Epithelial cell of esophagus (primary cell): ENCODE measurements around the gene CFD.

ENCODE experiments used
- DNase-seq: peaks from one replicate; pipeline ENCODE4 v3.0.0; 2010; ENCODE audit warnings: low read depth
- H3K4me3 ChIP-seq: 2 replicates; pipeline ENCODE4 v1.5.1; 2011; ENCODE audit warnings: mild to moderate bottlenecking, low read length, control low read depth
- CTCF ChIP-seq: IDR thresholded peaks from 2 replicates; pipeline ENCODE4 v1.5.1; 2011; ENCODE audit warnings: low read depth, mild to moderate bottlenecking, low read length, control low read depth, inconsistent platforms; ENCODE audit not compliant: insufficient read depth; ENCODE audit errors: missing control alignments

Gene CFD

GRCh38 chr19:884420-885211, 25.2 kb downstream of the CFD start:
- H3K4me3 ChIP-seq: no peak overlapping the region
- no peak for TF ChIP-seq CTCF
- no peak for DNase-seq

- no peak overlapping the region for H3K4me3 ChIP-seq
- TF ChIP-seq CTCF: no peak
- DNase-seq: no peak
These were observed 26.2 kb downstream of the CFD start for GRCh38 chr19:885536-886224.

- no peak for TF ChIP-seq CTCF
- DNase-seq: no peak
- H3K4me3 ChIP-seq: no peak overlapping the region
These were observed 27.6 kb downstream of the CFD start for GRCh38 chr19:887072-887471.

GRCh38 chr19:887599-887998, 28.1 kb downstream of the CFD start:
- no peak for TF ChIP-seq CTCF
- DNase-seq: no peak

GRCh38 chr19:888581-889385, 29.3 kb downstream of the CFD start:
- no peak for DNase-seq
- no peak overlapping the region for H3K4me3 ChIP-seq
- TF ChIP-seq CTCF: no peak

More at GRCh38 chr19:887599-887998, 28.1 kb downstream of the CFD start:
- H3K4me3 ChIP-seq: no peak overlapping the region

- no peak overlapping the region for H3K4me3 ChIP-seq
- no peak for DNase-seq
- TF ChIP-seq CTCF: no peak
These were observed 30.3 kb downstream of the CFD start for GRCh38 chr19:889662-890295.
